WERI-Rb-1 (cell line): ENCODE results near the gene CCDC39.

ENCODE experiments used
- DNase-seq: peaks from one replicate; pipeline ENCODE4 v3.0.0-alpha.2; 2020
- H3K27ac ChIP-seq: fragments of 250-450 bp; sonication (Bioruptor Pico); 2 replicates; pipeline ENCODE4 v1.5.1; 2020; ENCODE audit warnings: mild to moderate bottlenecking, moderate library complexity
- H3K27me3 ChIP-seq: fragments of 250-450 bp; sonication (Bioruptor Pico); 2 replicates; pipeline ENCODE4 v1.5.1; 2021; ENCODE audit warnings: mild to moderate bottlenecking, low read depth, moderate library complexity; ENCODE audit not compliant: insufficient read depth, severe bottlenecking
- H3K36me3 ChIP-seq: fragments of 250-450 bp; sonication (Bioruptor Pico); 2 replicates; pipeline ENCODE4 v1.5.1; 2020; ENCODE audit warnings: mild to moderate bottlenecking, moderate library complexity
- H3K4me3 ChIP-seq: 2 replicates; pipeline ENCODE4 v1.5.1; 2011; ENCODE audit warnings: low read depth, mild to moderate bottlenecking, control low read depth, low read length
- H3K9me3 ChIP-seq: fragments of 250-450 bp; sonication (Bioruptor Pico); 2 replicates; pipeline ENCODE4 v1.5.1; 2021; ENCODE audit warnings: mild to moderate bottlenecking, moderate library complexity; ENCODE audit not compliant: severe bottlenecking
- TF ChIP-seq, protein P1 (sequence below): IDR thresholded peaks from 2 replicates; pipeline ENCODE4 v1.5.1; 2011; ENCODE audit warnings: low read depth, mild to moderate bottlenecking, control low read depth, inconsistent platforms, low read length

The CCDC39 gene

DNA sequence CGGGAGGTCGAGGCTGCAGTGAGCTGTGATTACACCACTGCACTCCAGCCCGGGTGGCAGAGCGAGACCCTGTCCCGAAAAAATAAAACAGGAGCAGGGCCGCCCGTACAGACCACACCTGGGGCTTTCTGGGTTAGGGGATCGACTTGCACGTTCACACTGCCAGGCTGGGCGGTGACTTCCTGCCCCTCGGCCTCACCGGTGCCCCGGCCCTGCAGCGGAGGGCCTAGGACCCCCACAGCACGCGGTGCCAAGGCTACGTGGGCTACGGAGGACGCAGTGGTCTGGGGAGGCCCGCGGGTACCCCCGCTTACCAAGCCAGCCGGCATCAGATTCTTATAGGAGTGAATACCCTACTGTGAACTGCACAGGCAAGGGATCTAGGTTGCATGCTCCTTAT lies 88.9 kb downstream of the CCDC39 start:
- TF ChIP-seq, protein P1, sequence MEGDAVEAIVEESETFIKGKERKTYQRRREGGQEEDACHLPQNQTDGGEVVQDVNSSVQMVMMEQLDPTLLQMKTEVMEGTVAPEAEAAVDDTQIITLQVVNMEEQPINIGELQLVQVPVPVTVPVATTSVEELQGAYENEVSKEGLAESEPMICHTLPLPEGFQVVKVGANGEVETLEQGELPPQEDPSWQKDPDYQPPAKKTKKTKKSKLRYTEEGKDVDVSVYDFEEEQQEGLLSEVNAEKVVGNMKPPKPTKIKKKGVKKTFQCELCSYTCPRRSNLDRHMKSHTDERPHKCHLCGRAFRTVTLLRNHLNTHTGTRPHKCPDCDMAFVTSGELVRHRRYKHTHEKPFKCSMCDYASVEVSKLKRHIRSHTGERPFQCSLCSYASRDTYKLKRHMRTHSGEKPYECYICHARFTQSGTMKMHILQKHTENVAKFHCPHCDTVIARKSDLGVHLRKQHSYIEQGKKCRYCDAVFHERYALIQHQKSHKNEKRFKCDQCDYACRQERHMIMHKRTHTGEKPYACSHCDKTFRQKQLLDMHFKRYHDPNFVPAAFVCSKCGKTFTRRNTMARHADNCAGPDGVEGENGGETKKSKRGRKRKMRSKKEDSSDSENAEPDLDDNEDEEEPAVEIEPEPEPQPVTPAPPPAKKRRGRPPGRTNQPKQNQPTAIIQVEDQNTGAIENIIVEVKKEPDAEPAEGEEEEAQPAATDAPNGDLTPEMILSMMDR = no peak
- Histone ChIP-seq H3K4me3 (no peak overlapping the region), H3K27me3 (no peaks in the 10 kb centered on the region), H3K9me3 (no peaks in the 10 kb centered on the region), H3K36me3 (no peaks in the 10 kb centered on the region), H3K27ac (no peak overlapping the region)
- DNase-seq = no peak

DNA sequence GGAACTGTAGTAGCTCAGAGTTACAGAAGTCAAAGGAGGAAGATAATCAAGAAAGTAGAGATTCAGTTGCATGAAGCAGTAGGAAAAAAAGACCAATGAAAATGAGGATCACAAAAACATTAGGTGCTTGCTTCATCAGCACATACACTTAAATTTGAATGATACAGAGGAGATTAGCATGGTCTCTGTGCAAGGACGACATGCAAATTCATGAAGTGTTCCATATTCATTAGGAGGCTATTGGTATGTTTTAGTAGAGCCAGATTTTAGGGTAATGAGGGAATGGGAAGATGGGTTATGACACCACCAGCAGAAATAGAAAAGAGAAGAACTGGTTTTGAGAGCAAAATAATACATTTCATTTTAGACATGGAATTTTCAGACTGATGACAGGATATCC lies 98.4 kb downstream of the CCDC39 start:
- no peak for DNase-seq
- no peak overlapping the region for H3K4me3 ChIP-seq
- H3K27me3 ChIP-seq = no peaks in the 10 kb centered on the region
- H3K9me3 ChIP-seq = no peaks in the 10 kb centered on the region
- TF ChIP-seq, protein P1 = no peak
- H3K27ac ChIP-seq = no peak overlapping the region
- H3K36me3 ChIP-seq = no peaks in the 10 kb centered on the region

DNA sequence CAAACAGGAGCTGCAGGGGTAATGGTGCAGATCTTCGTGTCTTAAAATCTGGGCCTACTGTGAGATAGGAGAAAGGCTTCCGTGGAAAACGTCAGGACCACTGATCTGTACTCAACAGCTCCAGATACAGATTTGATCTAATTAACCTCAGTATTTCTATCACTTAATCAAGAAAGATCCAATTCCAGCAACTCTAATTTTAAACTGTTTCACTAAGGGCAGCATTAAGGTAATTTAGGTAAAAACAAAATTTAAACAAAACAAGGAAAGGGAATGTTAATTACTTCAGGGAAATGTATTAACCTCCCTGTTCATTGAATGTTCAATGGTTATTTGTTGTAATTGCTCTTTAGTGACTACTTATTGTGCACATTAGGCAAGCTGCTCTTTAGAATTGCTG lies 103.7 kb downstream of the CCDC39 start:
- DNase-seq = no peak
- Histone ChIP-seq H3K36me3 (no peaks in the 10 kb centered on the region), H3K4me3 (no peak overlapping the region), H3K9me3 (no peaks in the 10 kb centered on the region), H3K27me3 (no peaks in the 10 kb centered on the region), H3K27ac (no peak overlapping the region)
- TF ChIP-seq, protein P1 = no peak

DNA sequence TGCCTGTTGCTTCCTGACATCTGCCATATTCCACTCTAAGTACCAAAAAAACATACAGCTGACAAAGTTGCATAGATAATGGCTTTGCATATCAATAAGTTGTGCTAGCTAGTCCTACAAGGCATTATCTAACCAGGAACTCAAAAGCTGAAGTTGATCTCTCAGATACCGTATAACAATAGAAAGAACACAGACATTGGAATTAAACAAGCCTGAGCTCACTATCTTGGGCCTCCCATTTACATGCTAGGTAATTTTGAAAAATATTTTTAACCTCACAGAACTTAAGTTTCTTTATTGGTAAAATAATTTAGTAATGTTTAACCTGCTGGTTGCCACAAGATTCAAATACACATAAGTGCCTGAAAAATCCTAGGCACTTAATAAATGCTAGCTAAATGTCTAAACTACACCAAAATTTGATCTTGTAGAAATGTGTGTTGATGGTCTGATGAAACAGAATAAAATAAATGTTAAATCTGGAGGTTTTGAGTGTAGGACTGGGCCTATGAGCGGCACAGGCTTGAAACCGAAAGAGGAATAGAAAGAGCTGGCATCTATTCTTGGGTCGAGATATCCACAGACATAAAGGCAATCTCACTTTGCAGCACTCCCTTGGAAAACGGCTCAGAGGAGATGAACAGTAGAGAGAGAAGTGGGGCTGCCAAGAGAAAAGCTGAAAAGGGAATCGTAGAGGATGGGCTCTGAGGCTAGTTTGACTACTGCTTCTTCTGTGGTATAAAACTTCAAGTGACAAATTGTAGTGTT lies 107.3 kb downstream of the CCDC39 start:
- TF ChIP-seq, protein P1 = no peak
- no peak overlapping the region for H3K27ac ChIP-seq

DNA sequence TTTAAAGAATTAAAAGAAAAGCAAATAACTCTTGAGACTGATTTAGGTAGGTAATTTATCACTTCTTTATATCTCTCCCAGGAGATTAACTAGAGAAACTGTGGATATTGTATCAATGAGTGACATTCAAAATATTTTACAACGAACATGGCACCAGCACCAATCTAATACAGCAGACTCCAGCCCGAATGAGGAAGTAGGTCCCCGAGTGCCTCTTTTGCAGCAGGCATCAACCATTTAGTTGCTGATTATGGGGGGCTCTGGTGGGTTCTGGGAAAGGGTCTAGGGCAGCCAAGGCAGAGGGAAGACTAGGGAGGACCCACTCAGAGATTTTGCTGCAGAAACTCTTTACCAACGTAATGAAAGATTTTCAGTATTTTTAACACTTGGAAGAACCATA lies 109.1 kb downstream of the CCDC39 start:
- TF ChIP-seq, protein P1 = no peak
- no peaks in the 10 kb centered on the region for H3K36me3 ChIP-seq
- no peaks in the 10 kb centered on the region for H3K27me3 ChIP-seq
- H3K9me3 ChIP-seq = no peaks in the 10 kb centered on the region
- no peak overlapping the region for H3K27ac ChIP-seq
- H3K4me3 ChIP-seq = no peak overlapping the region
- no peak for DNase-seq

More for the DNA sequence above, 107.3 kb downstream of the CCDC39 start:
- no peaks in the 10 kb centered on the region for H3K27me3 ChIP-seq
- no peak overlapping the region for H3K4me3 ChIP-seq
- H3K36me3 ChIP-seq = no peaks in the 10 kb centered on the region
- DNase-seq = no peak
- H3K9me3 ChIP-seq = no peaks in the 10 kb centered on the region

DNA sequence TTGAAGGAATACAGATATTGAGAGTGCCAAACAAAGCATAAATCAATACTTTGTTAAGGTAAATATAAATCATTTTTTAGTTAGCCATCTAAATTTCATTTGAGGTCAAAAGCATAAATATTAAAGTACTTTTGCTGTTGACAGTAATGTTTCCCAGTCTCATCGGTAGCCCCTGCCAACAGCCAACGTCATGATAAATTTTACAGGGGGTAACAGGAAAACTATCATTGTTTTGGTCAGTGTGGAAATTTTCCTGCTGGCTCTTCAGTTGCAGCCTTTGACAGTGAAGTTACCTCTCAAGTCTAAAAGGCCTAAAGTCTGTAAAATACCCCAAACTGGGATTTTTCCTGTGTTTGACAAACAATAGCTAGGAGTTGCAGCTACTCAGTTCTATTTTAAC lies 114.6 kb downstream of the CCDC39 start:
- no peaks in the 10 kb centered on the region for H3K27me3 ChIP-seq
- H3K9me3 ChIP-seq = peaks cover 3% of the 10 kb centered on the region
- no peak overlapping the region for H3K4me3 ChIP-seq
- H3K36me3 ChIP-seq = no peaks in the 10 kb centered on the region
- no peak for DNase-seq
- TF ChIP-seq, protein P1 = no peak
- H3K27ac ChIP-seq = no peak overlapping the region
